ENCODE results near the gene NAB1.

DNA sequence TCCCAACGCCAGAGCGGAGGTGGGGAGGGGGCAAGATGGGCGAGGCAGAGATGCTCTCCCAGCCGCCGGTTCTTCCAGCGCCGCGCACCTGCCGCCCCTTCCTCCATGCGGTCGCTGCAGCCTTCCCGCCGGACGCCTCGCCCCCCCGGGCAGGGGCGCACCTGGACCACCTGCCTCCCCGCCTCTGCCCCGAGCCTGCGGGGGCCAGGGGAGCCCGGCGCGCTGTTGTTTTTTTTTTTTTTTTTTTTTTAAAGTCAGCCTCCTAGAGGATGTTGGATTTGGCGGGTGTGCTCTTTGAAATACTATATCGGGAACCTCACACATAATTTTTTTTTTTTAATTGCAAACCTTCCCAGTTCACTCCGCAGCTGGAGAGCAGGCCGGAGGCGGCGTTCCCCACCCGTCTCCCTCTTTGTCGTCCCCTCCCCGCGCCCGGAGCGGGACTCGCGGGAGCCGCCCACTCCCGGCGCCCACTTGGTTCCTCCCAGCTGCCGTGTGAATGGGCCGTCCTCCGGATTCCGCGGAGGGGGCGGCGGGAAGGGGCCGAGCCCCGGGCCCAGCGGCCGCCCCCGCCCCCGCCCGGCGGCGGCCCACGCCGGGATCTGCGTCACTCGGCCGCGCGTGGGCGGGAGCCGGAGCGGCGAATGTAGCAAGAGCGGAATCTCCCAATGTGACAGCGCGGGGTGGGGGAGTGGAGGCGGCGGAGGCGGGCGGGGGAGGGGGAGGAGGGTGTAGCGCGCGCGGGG is 421 bp upstream of the NAB1 start:
- no peak for TF ChIP-seq CTCF (conservative IDR thresholded peaks at IDR 0.05 in 1 of 2, IDR thresholded peaks at IDR 0.05 in 1 of 2; ENCODE audit: extremely low read depth in 1 of 2, insufficient read depth in 1 of 2, low read depth in 1 of 2, low read length in 2 of 2)
- TF ChIP-seq EZH2 (IDR thresholded peaks at IDR 0.05; ENCODE audit: borderline replicate concordance, low read length) = no peak
